GM12878 (cell line): ENCODE data around the gene CAMTA1. TPM values are rescaled to one million over a fixed set of nuclear protein-coding genes. Genes with fewer than 3 reads are reported as not detected.

Experiments
- ATAC-seq: fragments of 200-7000 bp; cut with Tn5 transposase; 3 replicates; pipeline ENCODE4 v1.9.1; 2020; ENCODE audit warnings: mild to moderate bottlenecking, moderate library complexity
- BruUV-seq: library from RNA; stranded (reverse); fragments of 400-500 nt; replicated peaks from 2 replicates; lab custom pipeline; 2021; lab: Mats Ljungman, UMichigan
- CTCF ChIA-PET: fragments of 300-600 bp; sonication (Branson Sonifier 250); formaldehyde crosslinking; extraction: SDS; loops from one replicate; lab custom pipeline; 2021; ENCODE audit warnings: inconsistent platforms; lab: Yijun Ruan, JAX
- POLR2A ChIA-PET: fragments of 350-600 bp; formaldehyde crosslinking; extraction: SDS; loops from one replicate; lab custom pipeline; 2021; ENCODE audit warnings: inconsistent platforms; lab: Charles Lee
- RAD21 ChIA-PET: fragments of 300-600 bp; sonication (Branson Sonifier 250); formaldehyde crosslinking; loops from one replicate; lab custom pipeline; 2023; ENCODE audit warnings: antibody characterized with exemption; ENCODE audit not compliant: unreplicated experiment; lab: Charles Lee
- SMC1A ChIA-PET: fragments of 300-600 bp; sonication (Branson Sonifier 250); formaldehyde crosslinking; loops from one replicate; lab custom pipeline; 2023; ENCODE audit not compliant: unreplicated experiment, uncharacterized antibody; lab: Charles Lee
- DNase-seq: peaks from one replicate; pipeline ENCODE4 v3.0.0-alpha.2; 2011; ENCODE audit warnings: low read depth, low spot score
- FAIRE-seq: peaks from 3 replicates; lab custom pipeline; 2011; peaks lifted over from hg19 to GRCh38; lab: Jason Lieb, UNC
- H2AFZ ChIP-seq: 2 replicates; pipeline ENCODE4 v1.6.0; 2011; ENCODE audit warnings: low read depth, low read length, control low read depth; ENCODE audit not compliant: control insufficient read depth
- H3K27ac ChIP-seq: 2 replicates; pipeline ENCODE4 v1.5.1; 2011; ENCODE audit warnings: control low read depth; ENCODE audit not compliant: control insufficient read depth, insufficient read depth
- H3K27me3 ChIP-seq, 2 experiments: replicated peaks in 1 of 2; 2 replicates each; pipeline versions ENCODE4 v1.6.0 to v1.6.1; 2011; ENCODE audit warnings: low read length in 1 of 2; ENCODE audit not compliant: control insufficient read depth in 2 of 2, insufficient read depth in 2 of 2
- H3K36me3 ChIP-seq, 2 experiments: 2 replicates each; pipeline ENCODE4 v1.5.1; 2011; ENCODE audit warnings: low read length in 1 of 2; ENCODE audit not compliant: control insufficient read depth in 2 of 2, insufficient read depth in 2 of 2
- H3K4me1 ChIP-seq: 2 replicates; pipeline ENCODE4 v1.6.1; 2011; ENCODE audit warnings: mild to moderate bottlenecking, low read length, moderate library complexity, mixed read lengths; ENCODE audit not compliant: control insufficient read depth, insufficient read depth
- H3K4me2 ChIP-seq: 2 replicates; pipeline ENCODE4 v1.6.0; 2011; ENCODE audit warnings: control low read depth; ENCODE audit not compliant: control insufficient read depth, insufficient read depth
- H3K4me3 ChIP-seq: fragments of 200-600 bp; sonication (generic); 2 replicates; pipeline ENCODE4 v1.5.1; 2016
- H3K79me2 ChIP-seq: 2 replicates; pipeline ENCODE4 v1.6.0; 2011; ENCODE audit warnings: low read length; ENCODE audit not compliant: control insufficient read depth, insufficient read depth
- H3K9ac ChIP-seq: 2 replicates; pipeline ENCODE4 v1.8.0; 2011; ENCODE audit warnings: low read length, control low read depth, mixed read lengths; ENCODE audit not compliant: control insufficient read depth, insufficient read depth
- H3K9me3 ChIP-seq: replicated peaks from 3 replicates; pipeline ENCODE4 v1.5.1; 2011; ENCODE audit warnings: mild to moderate bottlenecking, low read length; ENCODE audit not compliant: control insufficient read depth, insufficient read depth
- H4K20me1 ChIP-seq: 2 replicates; pipeline ENCODE4 v1.6.0; 2011; ENCODE audit not compliant: control insufficient read depth, insufficient read depth
- EED ChIP-seq: sonication (generic); IDR thresholded peaks from 2 replicates; pipeline ENCODE4 v1.6.1; 2016; ENCODE audit warnings: antibody characterized with exemption, low read depth
- HDGF ChIP-seq: fragments of 450-650 bp; IDR thresholded peaks from 2 replicates; pipeline ENCODE4 v1.6.1; 2016; ENCODE audit warnings: antibody characterized with exemption
- KDM1A ChIP-seq: fragments of 200-600 bp; sonication (generic); IDR thresholded peaks from 2 replicates; pipeline ENCODE4 v1.6.1; 2016; ENCODE audit warnings: borderline replicate concordance
- NR2F1 ChIP-seq: fragments of 450-650 bp; conservative IDR thresholded peaks from 2 replicates; pipeline ENCODE4 v1.6.1; 2017; ENCODE audit warnings: mild to moderate bottlenecking
- POLR2A ChIP-seq: IDR thresholded peaks from 2 replicates; pipeline ENCODE4 v1.6.1; 2011; ENCODE audit warnings: low read depth, mild to moderate bottlenecking, low read length
- SIN3A ChIP-seq: IDR thresholded peaks from 2 replicates; pipeline ENCODE4 v1.6.1; 2012; ENCODE audit warnings: low read depth, low read length, improper control_type of control experiment
- SRF ChIP-seq, 2 experiments: IDR thresholded peaks; 2 replicates each; pipeline ENCODE4 v1.6.1; 2011; ENCODE audit warnings: low read depth in 2 of 2, low read length in 2 of 2, mild to moderate bottlenecking in 1 of 2, moderate library complexity in 1 of 2
- SUZ12 ChIP-seq: fragments of 200-600 bp; sonication (generic); IDR thresholded peaks from one replicate; pipeline ENCODE4 v1.6.1; 2018; ENCODE audit warnings: antibody characterized with exemption, mild to moderate bottlenecking; ENCODE audit not compliant: unreplicated experiment
- ZNF274 ChIP-seq: IDR thresholded peaks from one replicate; pipeline ENCODE4 v1.8.0; 2011; ENCODE audit not compliant: insufficient read length, insufficient read depth
- ZNF384 ChIP-seq: IDR thresholded peaks from 2 replicates; pipeline ENCODE4 v1.6.1; 2012; ENCODE audit warnings: low read depth, mild to moderate bottlenecking, low read length, improper control_type of control experiment, borderline replicate concordance
- ZZZ3 ChIP-seq: IDR thresholded peaks from 2 replicates; pipeline ENCODE4 v1.6.1; 2011; ENCODE audit warnings: low read depth; ENCODE audit not compliant: control insufficient read depth, insufficient read length
- WGBS: methylation state at CpG from one replicate; pipeline ENCODE4 v1.1.6; 2016; ENCODE audit warnings: low lambda C conversion rate; ENCODE audit not compliant: insufficient replicate concordance, insufficient coverage; ENCODE audit errors: missing lambda C conversion rate; 5-methylcytosine and 5-hydroxymethylcytosine counted together
- in situ Hi-C: fragments of 300-500 bp; cut with MboI; formaldehyde crosslinking; loops from 9 replicates; pipeline ENCODE4 v1.14.3; 2018; ENCODE audit warnings: mixed read lengths
- intact Hi-C: fragments of 100-400 bp; cut with micrococcal nuclease; formaldehyde crosslinking; loops from one replicate; pipeline ENCODE4 v1.14.2; 2022; ENCODE audit not compliant: unreplicated experiment
- polyA plus RNA-seq, 11 experiments: library from polyadenylated mRNA; depleted of rRNA in 4 of 11; unstranded in 6 of 11; stranded (reverse) in 5 of 11; fragments of >200 nt; fragmentation: Nextera tagmentation in 4 of 11; fragmentation: Illumina TruSeq in 1 of 11; extraction: Ambion mirVana in 4 of 11; extraction: Trizol in 1 of 11; gene quantifications; 1 replicate in 1 of 11; 2 replicates in 10 of 11; pipeline versions ENCODE4 v1.2.1 to v1.2.3, GENCODE V29; 2011 to 2016; ENCODE audit warnings: inconsistent platforms in 2 of 11, missing spikeins in 2 of 11, low read depth in 1 of 11
- total RNA-seq, 4 experiments: library from RNA; depleted of rRNA in 3 of 4; stranded (reverse); fragments of >200 nt in 3 of 4; fragmentation: Illumina TruSeq in 1 of 4; extraction: Trizol in 1 of 4; gene quantifications; 2 replicates each; pipeline versions ENCODE4 v1.2.1 to v1.2.3, GENCODE V29; 2013 to 2021
- TF ChIP-seq, protein P1 (sequence below): IDR thresholded peaks from 2 replicates; pipeline ENCODE4 v1.6.1; 2011; ENCODE audit warnings: low read depth, low read length, improper control_type of control experiment, borderline replicate concordance
- TF ChIP-seq, protein P2 (sequence below): fragments of 450-650 bp; IDR thresholded peaks from 2 replicates; pipeline ENCODE4 v1.6.1; 2014; ENCODE audit warnings: mild to moderate bottlenecking
- TF ChIP-seq, protein P3 (sequence below): fragments of 450-650 bp; IDR thresholded peaks from 2 replicates; pipeline ENCODE4 v1.6.1; 2018; ENCODE audit warnings: mild to moderate bottlenecking, low read depth, moderate library complexity; ENCODE audit not compliant: partially characterized antibody

CAMTA1 gene
- total and polyA plus RNA-seq, 10 of the 15 experiments (the other 5 are each of a cell fraction or from before 2014, with no cell fraction given), result 37.7 to 148 (median 76.4) TPM

DNA sequence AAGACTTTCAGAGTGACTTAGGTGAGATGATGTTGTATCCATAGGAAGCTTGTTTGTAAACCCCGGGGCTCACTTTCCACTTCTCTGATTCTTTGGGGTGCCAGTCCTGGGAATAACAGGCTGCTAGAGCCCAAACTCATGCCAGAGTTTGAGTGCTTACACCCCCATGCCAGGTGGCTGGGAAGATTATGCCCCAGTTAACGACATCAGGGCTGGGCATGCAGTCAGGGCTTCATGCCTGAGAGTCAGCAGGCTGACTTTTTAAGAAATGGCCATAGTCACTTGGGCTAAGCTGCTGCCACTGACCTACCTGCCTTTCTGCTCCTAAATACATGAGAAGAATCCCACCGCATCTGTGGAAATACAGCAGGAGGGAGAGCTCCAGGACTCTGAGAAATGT is 560.3 kb downstream of the CAMTA1 start:
- H3K79me2 ChIP-seq, result no peaks in the 10 kb centered on the region
- in situ Hi-C loops, result no loop called here
- whole genome bisulfite sequencing, result 0% methylated on average over 3 of the region's 3 CpGs
- H3K9me3 ChIP-seq, result no peaks in the 10 kb centered on the region
- ChIA-PET CTCF (no interaction called here), SMC1A (no interaction called here), RAD21 (no interaction called here)
- H2AFZ ChIP-seq, result no peak overlapping the region
- H3K36me3 ChIP-seq, result no peaks in the 10 kb centered on the region
- intact Hi-C loops, result no loop called here
- no peak overlapping the region for H3K4me3 ChIP-seq
- H3K4me1 ChIP-seq, result no peaks in the 10 kb centered on the region
- H3K9ac ChIP-seq, result no peak overlapping the region
- H3K27me3 ChIP-seq, result peaks cover 0 to 1% of the 10 kb centered on the region in 2 experiments; a peak in 3 of 4 replicates
- H3K4me2 ChIP-seq, result no peak overlapping the region
- FAIRE-seq (no peak), ATAC-seq (no peak)
- no peak overlapping the region for H3K27ac ChIP-seq
- no peaks in the 10 kb centered on the region for H4K20me1 ChIP-seq
- BruUV-seq, result no TSS peak
- TF ChIP-seq ZNF274 (no peak), NR2F1 (no peak), HDGF (no peak), SIN3A (no peak), KDM1A (no peak)
- TF ChIP-seq, protein P1, sequence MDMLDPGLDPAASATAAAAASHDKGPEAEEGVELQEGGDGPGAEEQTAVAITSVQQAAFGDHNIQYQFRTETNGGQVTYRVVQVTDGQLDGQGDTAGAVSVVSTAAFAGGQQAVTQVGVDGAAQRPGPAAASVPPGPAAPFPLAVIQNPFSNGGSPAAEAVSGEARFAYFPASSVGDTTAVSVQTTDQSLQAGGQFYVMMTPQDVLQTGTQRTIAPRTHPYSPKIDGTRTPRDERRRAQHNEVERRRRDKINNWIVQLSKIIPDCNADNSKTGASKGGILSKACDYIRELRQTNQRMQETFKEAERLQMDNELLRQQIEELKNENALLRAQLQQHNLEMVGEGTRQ, result no peak
- TF ChIP-seq, all 136 proteins: peak for 0
- POLR2A ChIA-PET, result no interaction called here
- no peak for DNase-seq

DNA sequence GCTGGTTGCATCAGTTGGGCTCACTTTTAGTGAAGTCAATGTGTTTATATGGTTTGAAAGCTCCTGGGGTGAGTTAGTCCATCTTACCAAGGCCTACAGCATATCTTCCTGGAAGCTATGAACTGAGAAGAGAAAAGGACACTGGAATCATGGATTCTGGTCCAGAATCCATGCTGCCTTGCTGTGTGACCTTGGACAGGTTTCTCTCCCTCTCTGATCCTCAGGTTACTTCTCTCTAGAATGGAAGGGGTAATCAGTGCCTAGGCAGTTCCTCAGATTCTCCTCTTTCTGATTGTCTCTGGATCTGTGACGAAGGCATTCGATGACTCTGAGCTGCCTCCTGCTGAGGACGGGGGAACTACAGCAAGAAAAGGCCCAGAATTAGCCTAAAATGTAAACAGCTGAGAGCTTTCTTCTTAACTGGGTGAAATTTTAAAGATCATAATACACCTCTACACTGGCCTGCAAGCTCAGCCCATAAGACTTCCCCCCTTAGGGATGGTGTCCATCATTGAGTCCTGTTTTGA is 560.9 kb downstream of the CAMTA1 start:
- Histone ChIP-seq H3K4me3 (no peak overlapping the region), H3K4me2 (no peak overlapping the region), H4K20me1 (no peaks in the 10 kb centered on the region), H3K27me3 (peaks cover 0 to 1% of the 10 kb centered on the region in 2 experiments; a peak in 3 of 4 replicates), H3K9me3 (no peaks in the 10 kb centered on the region), H3K36me3 (no peaks in the 10 kb centered on the region), H3K27ac (no peak overlapping the region), H3K79me2 (no peaks in the 10 kb centered on the region), H3K4me1 (no peaks in the 10 kb centered on the region), H3K9ac (no peak overlapping the region), H2AFZ (no peak overlapping the region)
- SMC1A ChIA-PET, result interaction anchor here (0.6 kb wide), 1 partner anchor 725 kb away, joined by 3 read pairs; no protein-coding TSS in a partner anchor
- CTCF ChIA-PET, result interaction anchor here (0.6 kb wide), 1 partner anchor 15 kb away, joined by 3 read pairs; no protein-coding TSS in a partner anchor
- TF ChIP-seq, protein P2, sequence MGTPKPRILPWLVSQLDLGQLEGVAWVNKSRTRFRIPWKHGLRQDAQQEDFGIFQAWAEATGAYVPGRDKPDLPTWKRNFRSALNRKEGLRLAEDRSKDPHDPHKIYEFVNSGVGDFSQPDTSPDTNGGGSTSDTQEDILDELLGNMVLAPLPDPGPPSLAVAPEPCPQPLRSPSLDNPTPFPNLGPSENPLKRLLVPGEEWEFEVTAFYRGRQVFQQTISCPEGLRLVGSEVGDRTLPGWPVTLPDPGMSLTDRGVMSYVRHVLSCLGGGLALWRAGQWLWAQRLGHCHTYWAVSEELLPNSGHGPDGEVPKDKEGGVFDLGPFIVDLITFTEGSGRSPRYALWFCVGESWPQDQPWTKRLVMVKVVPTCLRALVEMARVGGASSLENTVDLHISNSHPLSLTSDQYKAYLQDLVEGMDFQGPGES, result no peak
- TF ChIP-seq SUZ12, result no peak
- TF ChIP-seq POLR2A, result no peak
- no peak for TF ChIP-seq ZZZ3
- no peak for TF ChIP-seq SRF (IDR thresholded peaks at IDR 0.05; ENCODE audit: low read depth in 2 of 2, low read length in 2 of 2)
- TF ChIP-seq ZNF384, result no peak
- no peak for TF ChIP-seq EED
- TF ChIP-seq, protein P3, sequence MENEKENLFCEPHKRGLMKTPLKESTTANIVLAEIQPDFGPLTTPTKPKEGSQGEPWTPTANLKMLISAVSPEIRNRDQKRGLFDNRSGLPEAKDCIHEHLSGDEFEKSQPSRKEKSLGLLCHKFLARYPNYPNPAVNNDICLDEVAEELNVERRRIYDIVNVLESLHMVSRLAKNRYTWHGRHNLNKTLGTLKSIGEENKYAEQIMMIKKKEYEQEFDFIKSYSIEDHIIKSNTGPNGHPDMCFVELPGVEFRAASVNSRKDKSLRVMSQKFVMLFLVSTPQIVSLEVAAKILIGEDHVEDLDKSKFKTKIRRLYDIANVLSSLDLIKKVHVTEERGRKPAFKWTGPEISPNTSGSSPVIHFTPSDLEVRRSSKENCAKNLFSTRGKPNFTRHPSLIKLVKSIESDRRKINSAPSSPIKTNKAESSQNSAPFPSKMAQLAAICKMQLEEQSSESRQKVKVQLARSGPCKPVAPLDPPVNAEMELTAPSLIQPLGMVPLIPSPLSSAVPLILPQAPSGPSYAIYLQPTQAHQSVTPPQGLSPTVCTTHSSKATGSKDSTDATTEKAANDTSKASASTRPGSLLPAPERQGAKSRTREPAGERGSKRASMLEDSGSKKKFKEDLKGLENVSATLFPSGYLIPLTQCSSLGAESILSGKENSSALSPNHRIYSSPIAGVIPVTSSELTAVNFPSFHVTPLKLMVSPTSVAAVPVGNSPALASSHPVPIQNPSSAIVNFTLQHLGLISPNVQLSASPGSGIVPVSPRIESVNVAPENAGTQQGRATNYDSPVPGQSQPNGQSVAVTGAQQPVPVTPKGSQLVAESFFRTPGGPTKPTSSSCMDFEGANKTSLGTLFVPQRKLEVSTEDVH, result no peak
- intact Hi-C loops, result no loop called here
- ATAC-seq, result no peak
- RAD21 ChIA-PET, result interaction anchor here (0.5 kb wide), 1 partner anchor 208 kb away, joined by 3 read pairs; no protein-coding TSS in a partner anchor
- WGBS, result 17% methylated on average over 3 of the region's 3 CpGs
- no TSS peak for BruUV-seq
- no peak for DNase-seq
- POLR2A ChIA-PET, result no interaction called here
- no peak for FAIRE-seq
- in situ Hi-C loops, result no loop called here
